Measurements from ENCODE around the gene RAB11FIP5.
"Not testable (repeated sequence)": the region's sequence is repeated elsewhere in the genome, so short reads cannot be mapped to it uniquely, and the experiment has no call there.

The RAB11FIP5 gene

DNA sequence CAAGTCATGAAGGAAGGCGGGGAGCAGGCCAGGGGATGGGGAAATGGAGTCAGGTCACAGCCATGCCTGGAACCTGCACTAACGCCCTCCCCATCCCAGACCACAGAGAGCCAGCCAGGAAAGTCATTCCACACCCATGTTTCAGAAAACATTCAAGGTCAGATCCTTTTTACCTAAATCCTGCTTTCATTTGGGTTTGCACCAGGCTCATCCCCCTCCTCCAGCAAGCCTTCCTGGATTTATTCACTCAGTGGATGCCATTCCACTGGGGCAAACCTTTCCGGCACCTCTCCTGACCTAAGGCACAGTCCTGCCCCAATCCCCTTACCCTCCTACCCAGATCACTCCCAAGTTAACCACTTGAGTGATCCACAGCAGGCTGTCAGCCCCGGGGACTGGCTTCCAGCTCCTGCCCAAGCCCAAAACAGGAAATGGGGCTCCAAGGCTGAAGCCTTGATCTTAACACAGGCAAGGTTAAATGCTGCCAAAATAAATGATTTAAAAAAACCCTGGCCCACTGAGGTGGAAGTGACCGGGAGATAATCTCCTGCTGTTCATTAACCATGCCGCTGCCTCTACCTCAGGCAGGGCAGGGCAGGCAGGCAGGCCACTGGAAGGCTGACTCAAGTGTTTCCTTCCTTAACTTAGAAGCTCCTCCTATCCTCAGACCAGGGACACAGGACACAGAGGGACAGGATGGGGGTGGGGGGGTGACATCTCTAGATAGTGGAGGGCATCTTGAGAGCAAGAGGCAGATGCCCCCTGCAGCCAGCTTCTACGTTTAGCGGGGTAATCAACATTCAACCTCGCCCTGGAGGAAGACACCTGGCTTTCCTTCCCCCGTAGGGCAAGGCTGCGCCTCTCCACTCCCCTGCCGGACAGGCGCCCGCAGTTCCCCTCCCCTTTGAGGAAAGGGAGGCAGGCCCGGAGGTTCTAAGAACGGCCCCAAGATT, 1.4 kb downstream of the RAB11FIP5 start:
- no peak for DNase-seq

- no peak for DNase-seq
These were observed 2.3 kb downstream of the RAB11FIP5 start for GRCh38 chr2:73110168-73111072.

DNA sequence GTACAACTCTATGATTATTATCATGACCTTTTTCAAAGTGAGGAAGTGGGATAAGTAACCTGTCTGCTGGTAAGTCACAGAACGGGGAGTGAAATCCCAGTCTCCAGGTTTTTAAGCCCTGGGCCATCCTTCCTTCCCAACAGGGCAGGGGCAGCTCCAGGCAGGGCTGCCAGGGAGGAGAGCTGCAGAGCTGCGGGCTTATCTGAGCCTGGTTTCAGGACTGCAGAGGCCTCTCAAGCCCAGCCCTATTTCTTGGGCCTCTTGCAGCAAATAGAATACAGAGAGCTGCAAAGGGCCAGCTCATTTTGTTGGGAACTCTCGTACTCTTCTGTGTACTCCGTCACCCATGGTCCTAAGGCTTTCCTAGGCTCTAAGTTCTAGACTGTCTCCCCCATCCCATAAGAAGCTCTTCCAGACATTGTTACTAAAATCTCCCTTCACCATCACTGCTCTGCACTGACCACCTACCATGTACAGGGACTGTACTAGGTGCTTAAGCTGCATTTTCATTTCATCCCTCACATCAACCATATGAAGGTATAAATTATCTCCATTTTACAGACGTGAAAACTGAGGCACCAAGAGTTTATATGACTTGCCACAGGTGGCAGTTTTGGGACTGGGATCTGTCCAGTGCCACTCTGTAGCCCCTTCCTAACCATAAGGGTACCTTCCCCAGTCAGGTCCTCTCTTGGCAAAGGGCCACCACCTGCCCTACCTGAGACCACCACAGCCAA, 3.1 kb downstream of the RAB11FIP5 start:
- DNase-seq: no peak

DNA sequence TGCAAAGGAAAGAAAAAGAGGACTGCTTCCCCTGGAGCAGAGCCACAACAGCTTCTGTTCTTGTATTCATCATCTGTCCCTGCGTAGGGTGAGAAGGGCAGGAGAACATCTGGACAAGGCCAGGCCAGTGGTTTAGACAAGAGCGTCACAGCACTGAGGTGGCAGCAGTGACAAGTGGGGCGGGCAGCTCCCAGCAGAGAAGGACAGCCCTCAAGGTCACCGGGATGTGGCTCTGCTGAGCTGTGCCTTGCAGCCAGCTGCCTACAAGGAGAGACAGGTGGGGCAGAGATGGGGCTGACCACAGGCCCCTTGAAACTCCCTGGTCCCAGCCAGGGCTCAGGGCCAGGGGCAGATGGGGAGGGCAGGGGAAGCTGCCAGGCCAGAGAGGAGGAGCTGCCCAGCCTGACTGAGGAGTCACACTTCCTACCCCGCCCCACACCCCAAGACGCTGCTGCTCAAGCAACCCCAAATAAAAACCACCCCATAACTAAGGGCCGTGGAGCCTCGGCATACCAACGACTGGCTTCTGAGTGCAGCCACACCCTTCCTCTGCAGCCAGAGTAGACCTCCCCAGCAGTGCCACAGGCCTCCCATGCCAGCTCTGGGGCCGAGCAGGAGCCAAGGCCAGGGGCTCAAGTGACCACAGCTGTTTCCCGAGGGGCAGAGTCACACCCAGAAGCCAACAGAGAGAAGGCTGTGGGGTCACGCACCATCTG, 5.4 kb downstream of the RAB11FIP5 start:
- no peak for DNase-seq

- DNase-seq: no peak
These were observed 6.0 kb downstream of the RAB11FIP5 start for GRCh38 chr2:73106791-73107190.

DNA sequence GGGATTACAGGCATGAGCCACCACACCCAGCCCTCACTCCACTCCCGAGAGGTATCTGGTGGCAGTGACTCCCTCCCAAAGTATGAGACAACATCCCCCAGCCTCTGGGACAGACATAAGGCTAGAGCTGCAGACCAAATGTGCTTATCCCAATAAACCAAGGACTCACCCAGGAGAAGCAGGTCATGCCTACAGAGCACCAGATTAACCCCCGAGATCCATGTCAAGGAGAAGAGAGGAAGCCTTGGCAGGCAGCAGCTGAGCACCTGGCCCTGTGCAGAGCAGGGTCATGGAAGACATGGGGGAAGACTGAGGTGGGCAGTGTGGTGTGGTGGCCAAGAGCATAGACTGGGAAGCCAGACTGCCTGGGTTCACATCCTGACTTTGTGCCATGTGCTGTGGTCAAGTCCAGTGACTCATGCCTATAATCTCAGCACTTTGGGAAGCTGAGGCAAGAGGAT, 7.2 kb downstream of the RAB11FIP5 start:
- DNase-seq: no peak

DNA sequence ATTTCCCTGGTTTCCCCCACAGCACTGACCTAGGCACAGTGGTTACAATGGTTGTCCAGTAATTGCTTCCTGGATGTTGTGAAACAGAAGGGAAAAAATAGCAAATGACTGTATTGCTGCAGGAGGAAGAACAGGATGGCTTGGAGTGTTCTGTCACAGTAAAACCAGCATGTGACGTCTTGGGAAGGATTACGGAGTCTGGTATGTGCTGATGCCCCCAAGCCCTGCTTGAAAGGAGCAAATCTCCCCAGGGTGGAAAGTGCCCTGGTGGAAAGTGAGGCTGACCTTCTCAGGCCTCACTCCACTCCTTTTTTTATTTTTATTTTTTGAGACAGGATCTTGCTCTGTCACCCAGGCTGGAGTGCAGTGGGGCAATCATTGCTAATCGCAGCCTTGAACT, 7.8 kb downstream of the RAB11FIP5 start:
- no peak for DNase-seq

DNA sequence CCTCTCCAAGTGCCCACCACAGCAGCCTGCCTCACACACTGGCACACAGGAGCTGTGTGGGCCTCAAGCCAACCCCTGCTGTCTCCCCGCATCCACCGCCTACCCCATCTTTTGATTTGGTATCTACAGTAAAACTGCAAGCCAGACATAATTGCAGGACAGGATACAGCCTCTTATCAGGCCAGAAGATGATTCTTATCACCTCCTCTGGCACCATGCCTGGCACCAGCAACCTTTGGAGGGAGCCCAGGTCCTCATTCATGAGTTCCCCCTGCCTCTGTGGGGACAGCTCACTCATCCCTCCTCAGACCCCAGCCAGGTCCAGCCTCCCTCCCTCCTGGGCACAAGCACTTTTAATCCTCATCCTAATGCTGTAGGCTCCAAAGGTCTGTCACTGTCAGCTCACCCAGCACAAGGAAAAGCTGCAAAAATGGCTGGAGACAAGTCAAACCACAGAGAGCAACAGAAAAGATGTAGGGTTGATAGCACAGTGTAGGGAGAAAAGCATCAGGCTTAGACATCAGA, 9.7 kb downstream of the RAB11FIP5 start:
- DNase-seq: no peak

DNA sequence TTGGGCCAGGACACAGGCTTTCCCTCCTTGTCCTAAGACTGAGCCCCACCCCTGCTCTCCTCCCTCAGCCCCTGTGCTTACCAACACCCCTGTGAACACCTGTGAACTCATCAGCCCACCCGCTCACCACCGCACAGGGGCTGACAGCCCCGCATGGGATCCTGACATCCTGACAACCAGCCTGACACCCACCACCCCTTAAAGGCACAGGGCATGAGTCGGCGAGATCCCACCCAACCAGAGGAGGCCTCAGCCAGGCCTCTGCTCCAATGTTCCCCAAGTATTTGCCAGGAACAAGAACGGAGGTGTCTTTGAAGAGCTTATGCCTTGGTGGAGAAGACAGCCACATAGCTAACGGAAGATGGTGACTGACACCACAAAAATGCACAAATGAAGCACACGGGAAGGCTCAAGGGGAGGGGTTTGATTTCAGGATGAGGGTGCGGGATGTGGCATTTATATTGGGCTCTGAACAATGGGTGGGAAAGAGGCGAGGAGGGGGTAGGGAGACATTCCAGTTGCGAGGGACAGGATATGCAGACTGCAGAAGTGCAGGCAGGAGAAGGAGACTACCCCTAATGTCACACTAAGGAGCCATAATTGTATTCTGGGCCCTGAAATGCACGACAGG, 11.0 kb downstream of the RAB11FIP5 start:
- DNase-seq: no peak

- DNase-seq: no peak
These were observed 11.8 kb downstream of the RAB11FIP5 start for GRCh38 chr2:73100956-73101355.

DNA sequence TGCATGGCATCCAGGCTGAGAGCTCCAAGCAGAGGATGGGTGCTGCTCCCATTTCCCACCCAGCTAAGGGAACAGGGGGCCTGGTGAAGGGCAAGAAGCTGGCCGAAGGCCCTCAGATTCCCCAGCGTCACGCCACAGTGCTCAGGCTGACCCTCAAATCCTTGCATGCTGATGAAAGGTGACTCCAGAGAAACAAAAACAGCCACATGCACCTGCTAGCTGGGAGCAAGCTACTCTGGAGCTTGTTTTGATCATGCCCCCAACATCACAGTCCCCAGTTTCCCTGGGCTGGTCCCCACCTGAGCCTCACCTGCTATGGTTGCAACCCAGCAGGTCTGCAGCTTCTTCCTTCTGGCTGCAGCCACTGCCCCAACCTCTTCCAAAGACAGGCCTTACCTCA, 13.3 kb downstream of the RAB11FIP5 start:
- DNase-seq: no peak

GRCh38 chr2:73095910-73096309, 16.8 kb downstream of the RAB11FIP5 start:
- no peak for DNase-seq

DNA sequence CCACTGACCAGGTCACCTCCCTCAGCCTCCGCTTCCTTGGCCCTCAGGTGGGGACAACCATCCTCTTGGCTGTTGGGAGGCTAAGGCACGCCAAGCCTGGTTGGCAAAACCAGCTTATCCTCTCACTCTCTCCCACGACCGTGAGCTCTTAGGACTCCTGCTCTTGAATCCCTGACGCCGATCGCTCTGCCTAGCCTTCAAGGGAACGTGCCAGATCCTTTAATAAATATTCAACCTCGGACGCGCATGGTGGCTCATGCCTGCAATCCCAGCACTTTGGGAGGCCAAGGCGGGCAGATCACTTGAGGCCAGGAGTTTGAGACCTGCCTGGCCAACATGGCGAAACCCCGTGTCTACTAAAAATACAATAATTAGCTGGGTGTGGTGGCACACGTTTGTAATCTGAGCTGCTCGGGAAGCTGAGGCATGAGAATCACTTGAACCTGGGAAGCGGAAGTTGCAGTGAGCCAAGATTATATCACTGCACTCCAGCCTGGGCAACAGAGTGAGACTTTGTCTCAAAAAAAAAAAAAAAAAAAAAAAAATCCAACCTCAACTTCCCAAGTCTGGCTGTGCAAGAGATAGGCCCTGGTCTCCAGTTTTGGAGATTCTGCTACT, 19.0 kb downstream of the RAB11FIP5 start:
- DNase-seq: not testable (repeated sequence)

DNA sequence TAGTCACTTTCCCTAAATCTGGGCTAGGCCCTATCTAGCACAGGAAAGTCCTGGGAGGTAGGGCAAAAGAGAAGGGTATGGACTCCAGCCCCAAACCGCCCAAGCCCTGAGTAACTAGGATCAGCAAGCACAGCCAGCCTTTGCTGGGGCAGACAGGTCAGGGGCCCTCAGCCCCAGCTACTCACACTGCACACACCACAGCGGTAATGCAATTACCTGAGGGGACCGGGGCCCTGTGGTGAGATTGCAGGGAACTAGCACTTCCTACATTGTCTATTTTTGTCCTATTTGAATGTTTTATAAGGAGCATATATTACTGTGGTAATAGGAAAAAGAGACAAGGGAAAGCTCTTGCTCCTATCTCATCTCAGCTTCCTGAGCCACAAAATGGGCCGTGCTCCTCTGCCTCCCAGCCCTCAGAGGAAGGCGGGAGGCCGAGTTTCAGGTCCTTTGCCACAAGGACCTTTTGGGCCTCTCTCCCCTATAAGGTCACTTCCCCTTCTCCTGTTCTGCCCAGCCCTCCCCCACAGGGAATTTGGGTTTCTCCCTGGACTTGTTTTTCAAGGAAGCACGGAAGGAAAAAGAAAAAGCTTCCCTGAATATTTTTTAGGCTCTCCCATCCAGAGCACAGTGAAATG, 20.5 kb downstream of the RAB11FIP5 start:
- DNase-seq: no peak

DNA sequence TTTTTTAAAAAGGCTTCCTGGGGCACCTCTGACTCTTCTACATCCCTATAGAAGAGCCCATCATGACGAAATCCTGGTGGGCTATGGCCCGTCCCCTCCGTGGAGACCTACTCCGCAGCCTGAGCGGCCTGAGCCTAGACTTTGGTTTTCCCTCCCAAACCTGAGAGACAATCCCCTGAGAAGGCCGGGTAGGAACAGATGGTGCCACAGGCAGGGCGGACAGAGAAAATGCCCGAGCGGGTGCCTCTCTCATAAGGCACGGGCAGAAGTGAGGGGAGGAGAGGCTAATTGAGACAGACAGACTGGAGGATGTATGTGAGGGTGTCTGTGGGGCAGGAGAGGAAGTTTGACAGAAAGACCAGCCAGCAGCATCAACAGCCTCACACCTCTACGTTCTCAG, 21.1 kb downstream of the RAB11FIP5 start:
- no peak for DNase-seq

DNA sequence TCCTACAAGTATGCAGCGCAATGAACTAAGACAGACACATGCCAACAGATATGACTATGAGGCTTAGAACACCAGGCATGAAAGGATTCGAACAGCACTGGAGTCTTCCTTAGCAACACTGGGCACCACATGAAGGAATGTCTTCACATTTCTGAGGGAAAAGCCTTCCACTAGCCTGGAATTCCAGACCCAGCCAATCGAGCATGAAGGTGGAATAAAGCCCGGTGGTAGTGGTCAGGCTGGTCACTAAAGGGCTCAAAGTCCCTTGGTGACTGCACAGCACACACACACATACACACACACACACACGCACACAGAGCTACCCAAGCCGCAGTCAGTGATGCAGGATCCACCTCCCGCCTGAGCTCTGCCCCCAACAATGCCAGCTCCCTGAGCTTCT, 21.6 kb downstream of the RAB11FIP5 start:
- DNase-seq: no peak

GRCh38 chr2:73089270-73090030, 23.3 kb downstream of the RAB11FIP5 start:
- DNase-seq: no peak

DNA sequence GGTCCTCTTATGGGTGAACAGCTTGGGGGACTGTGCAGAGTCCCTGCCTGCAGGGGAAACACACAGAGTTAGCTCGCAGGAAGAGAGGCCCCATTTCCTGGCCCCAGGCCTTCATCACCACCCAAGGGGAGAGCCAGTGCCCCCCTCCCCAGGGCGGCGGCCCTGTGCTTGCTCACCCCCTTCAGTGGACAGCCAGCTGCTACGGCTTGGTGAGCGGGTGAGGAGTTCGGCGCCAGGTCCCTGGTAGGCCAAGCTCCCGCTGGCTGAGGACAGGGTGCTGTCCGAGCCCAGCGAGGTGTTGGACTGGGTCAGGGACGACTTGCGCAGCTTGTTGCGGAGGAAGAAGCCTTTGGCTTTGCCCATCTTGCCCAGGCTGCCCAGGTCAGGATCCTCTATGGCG, 24.0 kb downstream of the RAB11FIP5 start:
- no peak for DNase-seq

DNA sequence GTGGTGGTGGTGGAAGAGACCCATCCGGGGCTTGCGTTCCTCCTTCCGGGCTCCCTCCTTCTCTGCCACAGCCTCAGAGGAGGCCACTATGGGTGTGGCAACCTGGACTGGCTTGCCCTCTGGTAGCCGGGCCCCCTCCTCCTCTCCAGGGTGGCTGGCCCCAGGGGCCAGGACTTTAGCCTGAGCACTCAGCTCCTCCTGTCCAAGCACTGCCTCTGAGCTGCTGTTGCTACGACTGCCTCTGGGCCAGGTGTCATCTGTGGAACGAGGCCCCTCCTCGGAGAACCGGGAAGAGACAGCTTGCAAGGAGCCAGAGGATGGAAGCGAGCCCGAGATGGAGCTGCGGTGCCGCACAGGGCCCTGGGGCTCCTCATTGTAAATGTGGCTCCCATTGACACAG, 24.5 kb downstream of the RAB11FIP5 start:
- DNase-seq: no peak

- DNase-seq: no peak
These were observed 25.4 kb downstream of the RAB11FIP5 start for GRCh38 chr2:73087311-73087710.
